SU-DHL-6 (cell line): ENCODE measurements around the gene FSD2.

ENCODE experiments used
- H2AFZ ChIP-seq: fragments of 200-600 bp; sonication (generic); 2 replicates; pipeline ENCODE4 v1.6.1; 2014; ENCODE audit warnings: low read depth, mild to moderate bottlenecking, moderate library complexity, mixed read lengths, antibody characterized with exemption, low read length; ENCODE audit not compliant: severe bottlenecking
- H3F3A ChIP-seq: fragments of 200-600 bp; shearing (Covaris generic); 2 replicates; pipeline ENCODE4 v1.6.0; 2016; ENCODE audit warnings: antibody characterized with exemption, mild to moderate bottlenecking; ENCODE audit not compliant: insufficient read depth
- H3K27ac ChIP-seq: fragments of 200-600 bp; sonication (generic); 2 replicates; pipeline ENCODE4 v1.5.1; 2016; ENCODE audit warnings: low read depth, mild to moderate bottlenecking, low read length, moderate library complexity, mixed read lengths
- H3K27me3 ChIP-seq: fragments of 200-600 bp; sonication (generic), shearing (Covaris generic); 2 replicates; pipeline ENCODE4 v1.6.0; 2014; ENCODE audit warnings: mild to moderate bottlenecking, low read length
- H3K36me3 ChIP-seq: fragments of 200-600 bp; sonication (generic); 2 replicates; pipeline ENCODE4 v1.6.1; 2014; ENCODE audit warnings: mild to moderate bottlenecking, low read length, mixed read lengths
- H3K4me2 ChIP-seq: fragments of 300-600, 200-600 bp; shearing (Covaris generic), sonication (generic); 2 replicates; pipeline ENCODE4 v1.6.0; 2014; ENCODE audit warnings: low read length, low read depth, mild to moderate bottlenecking; ENCODE audit not compliant: poor library complexity, severe bottlenecking
- H3K4me3 ChIP-seq: fragments of 200-600 bp; sonication (generic); 2 replicates; pipeline ENCODE4 v1.5.1; 2014; ENCODE audit warnings: antibody characterized with exemption, low read length, mild to moderate bottlenecking, mixed read lengths; ENCODE audit not compliant: insufficient read depth, poor library complexity, severe bottlenecking
- H3K79me2 ChIP-seq: fragments of 200-600 bp; sonication (generic); 2 replicates; pipeline ENCODE4 v1.6.1; 2014; ENCODE audit warnings: mild to moderate bottlenecking, low read length, moderate library complexity; ENCODE audit not compliant: insufficient read depth
- H3K9ac ChIP-seq: fragments of 200-600 bp; sonication (generic); 2 replicates; pipeline ENCODE4 v1.7.0; 2014; ENCODE audit warnings: mild to moderate bottlenecking, low read length
- H3K9me2 ChIP-seq: fragments of 200-600 bp; sonication (generic); replicated peaks from 2 replicates; pipeline ENCODE4 v1.6.1; 2014; ENCODE audit warnings: low read length; ENCODE audit not compliant: insufficient read depth
- H3K9me3 ChIP-seq: fragments of 200-600 bp; sonication (generic); 2 replicates; pipeline ENCODE4 v1.6.1; 2014; ENCODE audit warnings: low read length, mixed read lengths; ENCODE audit not compliant: insufficient read depth
- H4K20me1 ChIP-seq: fragments of 200-600 bp; sonication (generic); 2 replicates; pipeline ENCODE4 v1.6.1; 2014; ENCODE audit warnings: low read depth, mild to moderate bottlenecking, antibody characterized with exemption, low read length, moderate library complexity, mixed read lengths
- CTCF ChIP-seq: fragments of 200-600 bp; sonication (generic); IDR thresholded peaks from one replicate; pipeline ENCODE4 v1.5.1; 2017; ENCODE audit warnings: antibody characterized with exemption, mild to moderate bottlenecking, low read length, moderate library complexity; ENCODE audit not compliant: insufficient read depth, poor library complexity, severe bottlenecking
- EZH2phosphoT487 ChIP-seq: fragments of 200-600 bp; sonication (generic), shearing (Covaris generic); conservative IDR thresholded peaks from 2 replicates; pipeline ENCODE4 v1.6.1; 2018; ENCODE audit warnings: mild to moderate bottlenecking, antibody characterized with exemption, low read length, moderate library complexity, mixed read lengths

Gene FSD2

GRCh38 chr15:82831894-82832600 is 26.2 kb upstream of the FSD2 start:
- Histone ChIP-seq H3K4me2 (no peak overlapping the region), H3K79me2 (no peaks in the 10 kb centered on the region), H3K9me2 (no peaks in the 10 kb centered on the region), H3K9ac (no peak overlapping the region), H3F3A (0 out of 2 replicates have a peak, but pooled peaks cover 3% of the 10 kb centered on the region), H2AFZ (no peak overlapping the region), H4K20me1 (no peaks in the 10 kb centered on the region), H3K4me3 (no peak overlapping the region), H3K9me3 (no peaks in the 10 kb centered on the region), H3K27ac (no peak overlapping the region), H3K36me3 (peaks cover 44% of the 10 kb centered on the region), H3K27me3 (no peaks in the 10 kb centered on the region)
- no peak for TF ChIP-seq CTCF
- no peak for TF ChIP-seq EZH2phosphoT487

- H3K9ac ChIP-seq = no peak overlapping the region
- TF ChIP-seq EZH2phosphoT487 (no peak), CTCF (no peak)
- no peak overlapping the region for H2AFZ ChIP-seq
- H3K9me3 ChIP-seq = no peaks in the 10 kb centered on the region
- no peaks in the 10 kb centered on the region for H4K20me1 ChIP-seq
- H3K4me3 ChIP-seq = no peak overlapping the region
- 0 out of 2 replicates have a peak, but pooled peaks cover 3% of the 10 kb centered on the region for H3F3A ChIP-seq
- peaks cover 56% of the 10 kb centered on the region for H3K36me3 ChIP-seq
- no peak overlapping the region for H3K27ac ChIP-seq
- no peaks in the 10 kb centered on the region for H3K79me2 ChIP-seq
- no peaks in the 10 kb centered on the region for H3K9me2 ChIP-seq
- no peaks in the 10 kb centered on the region for H3K27me3 ChIP-seq
- H3K4me2 ChIP-seq = no peak overlapping the region
Measured at GRCh38 chr15:82830427-82831173, 24.7 kb upstream of the FSD2 start.

- no peak overlapping the region for H2AFZ ChIP-seq
- no peak overlapping the region for H3K27ac ChIP-seq
- H3K9ac ChIP-seq = no peak overlapping the region
- H3K4me3 ChIP-seq = no peak overlapping the region
- H3K4me2 ChIP-seq = no peak overlapping the region
- H4K20me1 ChIP-seq = no peaks in the 10 kb centered on the region
- TF ChIP-seq EZH2phosphoT487 = no peak
- H3K79me2 ChIP-seq = no peaks in the 10 kb centered on the region
- H3K36me3 ChIP-seq = peaks cover 55% of the 10 kb centered on the region
- no peaks in the 10 kb centered on the region for H3K27me3 ChIP-seq
- 0 out of 2 replicates have a peak, but pooled peaks cover 3% of the 10 kb centered on the region for H3F3A ChIP-seq
- H3K9me3 ChIP-seq = no peaks in the 10 kb centered on the region
- no peaks in the 10 kb centered on the region for H3K9me2 ChIP-seq
Measured at GRCh38 chr15:82829234-82829633, 23.4 kb upstream of the FSD2 start.

GRCh38 chr15:82828075-82828474 is 22.2 kb upstream of the FSD2 start:
- Histone ChIP-seq H2AFZ (no peak overlapping the region), H3K9me2 (no peaks in the 10 kb centered on the region), H3K4me3 (no peak overlapping the region), H3K27me3 (no peaks in the 10 kb centered on the region), H4K20me1 (no peaks in the 10 kb centered on the region), H3F3A (0 out of 2 replicates have a peak, but pooled peaks cover 3% of the 10 kb centered on the region), H3K79me2 (no peaks in the 10 kb centered on the region), H3K27ac (no peak overlapping the region), H3K4me2 (no peak overlapping the region), H3K9me3 (no peaks in the 10 kb centered on the region), H3K36me3 (peaks cover 54% of the 10 kb centered on the region), H3K9ac (no peak overlapping the region)
- TF ChIP-seq EZH2phosphoT487 (no peak), CTCF (no peak)
